SK-N-SH (cell line): ENCODE data around the gene MRPL12. TPM values are rescaled to one million over a fixed set of nuclear protein-coding genes. Genes with fewer than 3 reads are reported as not detected.

Experiments
- CTCF ChIA-PET: fragments of 300-600, 350-600 bp; formaldehyde crosslinking; extraction: SDS; loops from one replicate; lab custom pipeline; 2021; lab: Yijun Ruan, JAX
- POLR2A ChIA-PET: fragments of 350-600 bp; sonication (Branson Sonifier 250); formaldehyde crosslinking; extraction: SDS; loops from one replicate; lab custom pipeline; 2020; ENCODE audit warnings: antibody characterized with exemption, inconsistent platforms; lab: Yijun Ruan, JAX
- DNase-seq: peaks from one replicate; pipeline ENCODE4 v3.0.0; 2012
- H2AFZ ChIP-seq: fragments of 200-600 bp; sonication (generic); 2 replicates; pipeline ENCODE4 v1.8.1; 2016; ENCODE audit warnings: antibody characterized with exemption, mild to moderate bottlenecking, low read depth
- H3F3A ChIP-seq: fragments of 200-600 bp; sonication (generic); replicated peaks from 2 replicates; pipeline ENCODE3; 2016; ENCODE audit warnings: antibody characterized with exemption, mild to moderate bottlenecking; ENCODE audit not compliant: insufficient read depth
- H3K27ac ChIP-seq, 2 experiments: fragments of 200-500 bp in 1 of 2; fragments of 200-600 bp in 1 of 2; sonication (Bioruptor generic) in 1 of 2; sonication (generic), shearing (Covaris generic) in 1 of 2; 2 replicates each; pipeline versions ENCODE4 v1.5.1 to v1.6.1; 2014 to 2016; ENCODE audit warnings: low read depth in 2 of 2, inconsistent platforms in 1 of 2, low read length in 1 of 2, mild to moderate bottlenecking in 1 of 2, mixed read lengths in 1 of 2
- H3K27me3 ChIP-seq: fragments of 200-600 bp; sonication (generic), shearing (Covaris generic); 2 replicates; pipeline ENCODE4 v1.6.1; 2016; ENCODE audit warnings: mixed run types; ENCODE audit not compliant: insufficient read depth
- H3K36me3 ChIP-seq, 2 experiments: fragments of 200-500 bp in 1 of 2; fragments of 200-600 bp in 1 of 2; sonication (Bioruptor generic) in 1 of 2; sonication (generic) in 1 of 2; replicated peaks in 1 of 2; 2 replicates each; pipeline versions ENCODE3 to v1.5.1; 2014 to 2016; ENCODE audit warnings: low read length in 1 of 2, mild to moderate bottlenecking in 1 of 2; ENCODE audit not compliant: insufficient read depth in 2 of 2, control insufficient read depth in 1 of 2
- H3K4me1 ChIP-seq, 2 experiments: fragments of 200-500 bp in 1 of 2; fragments of 200-600 bp in 1 of 2; sonication (Bioruptor generic) in 1 of 2; sonication (generic), shearing (Covaris generic) in 1 of 2; 2 replicates each; pipeline versions ENCODE4 v1.5.1 to v1.6.1; 2014 to 2016; ENCODE audit warnings: low read depth in 1 of 2, low read length in 1 of 2, mixed run types in 1 of 2; ENCODE audit not compliant: insufficient read depth in 2 of 2, control insufficient read depth in 1 of 2
- H3K4me2 ChIP-seq: fragments of 200-600 bp; sonication (generic), shearing (Covaris generic); 2 replicates; pipeline ENCODE4 v1.6.1; 2017; ENCODE audit warnings: mixed run types
- H3K4me3 ChIP-seq, 2 experiments: fragments of 200-500 bp in 1 of 2; fragments of 200-600 bp in 1 of 2; sonication (Bioruptor generic) in 1 of 2; sonication (generic), shearing (Covaris generic) in 1 of 2; 2 replicates each; pipeline versions ENCODE4 v1.5.1 to v1.8.1; 2014 to 2016; ENCODE audit warnings: low read depth in 2 of 2, inconsistent platforms in 1 of 2, low read length in 1 of 2, mild to moderate bottlenecking in 1 of 2, mixed read lengths in 1 of 2, moderate library complexity in 1 of 2
- H3K79me2 ChIP-seq: fragments of 200-600 bp; sonication (generic); 2 replicates; pipeline ENCODE4 v1.8.1; 2017; ENCODE audit warnings: mild to moderate bottlenecking; ENCODE audit not compliant: insufficient read depth
- H3K9ac ChIP-seq: fragments of 200-600 bp; sonication (generic); 2 replicates; pipeline ENCODE4 v1.6.1; 2017; ENCODE audit warnings: mixed run types
- H3K9me2 ChIP-seq: fragments of 200-600 bp; sonication (generic); 2 replicates; pipeline ENCODE4 v1.6.1; 2017; ENCODE audit warnings: mixed run types
- H3K9me3 ChIP-seq: fragments of 200-600 bp; sonication (generic); 2 replicates; pipeline ENCODE4 v1.6.1; 2017; ENCODE audit warnings: mixed run types, mild to moderate bottlenecking, moderate library complexity
- H4K20me1 ChIP-seq: fragments of 200-600 bp; sonication (generic); 2 replicates; pipeline ENCODE4 v1.6.1; 2017; ENCODE audit warnings: mild to moderate bottlenecking, mixed run types; ENCODE audit not compliant: insufficient read depth
- ELF1 ChIP-seq: IDR thresholded peaks from 2 replicates; pipeline ENCODE4 v1.4.0; 2012
- EP300 ChIP-seq, 2 experiments: IDR thresholded peaks; 2 replicates each; pipeline versions ENCODE4 v1.4.0 to v1.6.1; 2012; ENCODE audit warnings: borderline replicate concordance in 1 of 2, low read depth in 1 of 2, low read length in 1 of 2
- EZH2phosphoT487 ChIP-seq: fragments of 200-600 bp; sonication (generic); IDR thresholded peaks from 2 replicates; pipeline ENCODE4 v1.6.1; 2017; ENCODE audit warnings: low read depth, mixed run types, mild to moderate bottlenecking, antibody characterized with exemption, moderate library complexity, borderline replicate concordance
- FOSL2 ChIP-seq: IDR thresholded peaks from 2 replicates; pipeline ENCODE4 v1.4.0; 2012; ENCODE audit warnings: low read depth, mild to moderate bottlenecking, moderate library complexity, borderline replicate concordance
- FOXM1 ChIP-seq: IDR thresholded peaks from 2 replicates; pipeline ENCODE4 v1.4.0; 2012; ENCODE audit warnings: low read depth, mild to moderate bottlenecking
- JUND ChIP-seq: IDR thresholded peaks from 2 replicates; pipeline ENCODE4 v1.4.0; 2012
- NFIC ChIP-seq: IDR thresholded peaks from 2 replicates; pipeline ENCODE4 v1.4.0; 2012; ENCODE audit warnings: borderline replicate concordance
- NRF1 ChIP-seq: IDR thresholded peaks from 2 replicates; pipeline ENCODE4 v1.6.1; 2012; ENCODE audit warnings: low read depth, mild to moderate bottlenecking, low read length
- RXRA ChIP-seq: IDR thresholded peaks from 2 replicates; pipeline ENCODE4 v1.4.0; 2012; ENCODE audit warnings: low read depth, mild to moderate bottlenecking, borderline replicate concordance
- SMC3 ChIP-seq: IDR thresholded peaks from 2 replicates; pipeline ENCODE4 v1.6.1; 2012; ENCODE audit warnings: low read depth, low read length, improper control_type of control experiment
- TAF1 ChIP-seq: IDR thresholded peaks from 2 replicates; pipeline ENCODE4 v1.6.1; 2012; ENCODE audit warnings: low read depth, mild to moderate bottlenecking, low read length, moderate library complexity, borderline replicate concordance
- ZBTB33 ChIP-seq: IDR thresholded peaks from 2 replicates; pipeline ENCODE4 v1.4.0; 2012; ENCODE audit warnings: low read depth, borderline replicate concordance
- WGBS: methylation state at CpG from one replicate; pipeline ENCODE4 v1.1.6; 2017; ENCODE audit warnings: low lambda C conversion rate; 5-methylcytosine and 5-hydroxymethylcytosine counted together
- polyA plus RNA-seq, 3 experiments: library from polyadenylated mRNA; depleted of rRNA; stranded (reverse); fragments of >200 nt; gene quantifications; 2 replicates each; pipeline ENCODE4 v1.2.3, GENCODE V29; 2012
- TF ChIP-seq, protein P1 (sequence below): fragments of 200-600 bp; sonication (generic); IDR thresholded peaks from 2 replicates; pipeline ENCODE4 v1.6.1; 2017; ENCODE audit warnings: antibody characterized with exemption, mild to moderate bottlenecking, moderate library complexity
- TF ChIP-seq, protein P2 (sequence below): fragments of 150-350 bp; IDR thresholded peaks from 2 replicates; pipeline ENCODE4 v1.6.1; 2017; ENCODE audit warnings: antibody characterized with exemption, low read length, low read depth, borderline replicate concordance

The MRPL12 gene
- polyA plus RNA-seq, 1 of the 3 experiments (the other 2 are of a cell fraction), result 322 TPM

GRCh38 chr17:81662002-81662401, 41.2 kb upstream of the MRPL12 start:
- H2AFZ ChIP-seq, result no peak overlapping the region
- no peak overlapping the region for H3K9ac ChIP-seq
- no peak for DNase-seq
- H3K79me2 ChIP-seq, result peaks cover 27% of the 10 kb centered on the region; the same call in 1 of the 2 replicates
- H3K27ac ChIP-seq, result no peak overlapping the region
- H3K27me3 ChIP-seq, result no peaks in the 10 kb centered on the region
- CTCF ChIA-PET, result interaction anchor here (2.0 kb wide), 1 partner anchor 14 kb away, joined by 7 read pairs; no protein-coding TSS in a partner anchor
- H3K9me3 ChIP-seq, result no peaks in the 10 kb centered on the region
- peaks cover 10% of the 10 kb centered on the region for H3F3A ChIP-seq
- H4K20me1 ChIP-seq, result no peaks in the 10 kb centered on the region
- POLR2A ChIA-PET, result no interaction called here
- peaks cover 7 to 11% of the 10 kb centered on the region in 2 experiments; a peak in 3 of 4 replicates for H3K4me1 ChIP-seq
- TF ChIP-seq, protein P1, sequence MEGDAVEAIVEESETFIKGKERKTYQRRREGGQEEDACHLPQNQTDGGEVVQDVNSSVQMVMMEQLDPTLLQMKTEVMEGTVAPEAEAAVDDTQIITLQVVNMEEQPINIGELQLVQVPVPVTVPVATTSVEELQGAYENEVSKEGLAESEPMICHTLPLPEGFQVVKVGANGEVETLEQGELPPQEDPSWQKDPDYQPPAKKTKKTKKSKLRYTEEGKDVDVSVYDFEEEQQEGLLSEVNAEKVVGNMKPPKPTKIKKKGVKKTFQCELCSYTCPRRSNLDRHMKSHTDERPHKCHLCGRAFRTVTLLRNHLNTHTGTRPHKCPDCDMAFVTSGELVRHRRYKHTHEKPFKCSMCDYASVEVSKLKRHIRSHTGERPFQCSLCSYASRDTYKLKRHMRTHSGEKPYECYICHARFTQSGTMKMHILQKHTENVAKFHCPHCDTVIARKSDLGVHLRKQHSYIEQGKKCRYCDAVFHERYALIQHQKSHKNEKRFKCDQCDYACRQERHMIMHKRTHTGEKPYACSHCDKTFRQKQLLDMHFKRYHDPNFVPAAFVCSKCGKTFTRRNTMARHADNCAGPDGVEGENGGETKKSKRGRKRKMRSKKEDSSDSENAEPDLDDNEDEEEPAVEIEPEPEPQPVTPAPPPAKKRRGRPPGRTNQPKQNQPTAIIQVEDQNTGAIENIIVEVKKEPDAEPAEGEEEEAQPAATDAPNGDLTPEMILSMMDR, result no peak
- TF ChIP-seq FOXM1, result no peak
- no peak for TF ChIP-seq NRF1
- no peak for TF ChIP-seq ELF1
- TF ChIP-seq TAF1, result no peak
- TF ChIP-seq, protein P2, sequence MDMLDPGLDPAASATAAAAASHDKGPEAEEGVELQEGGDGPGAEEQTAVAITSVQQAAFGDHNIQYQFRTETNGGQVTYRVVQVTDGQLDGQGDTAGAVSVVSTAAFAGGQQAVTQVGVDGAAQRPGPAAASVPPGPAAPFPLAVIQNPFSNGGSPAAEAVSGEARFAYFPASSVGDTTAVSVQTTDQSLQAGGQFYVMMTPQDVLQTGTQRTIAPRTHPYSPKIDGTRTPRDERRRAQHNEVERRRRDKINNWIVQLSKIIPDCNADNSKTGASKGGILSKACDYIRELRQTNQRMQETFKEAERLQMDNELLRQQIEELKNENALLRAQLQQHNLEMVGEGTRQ, result no peak
- no peak for TF ChIP-seq SMC3
- TF ChIP-seq NFIC, result no peak
- TF ChIP-seq EP300 (IDR thresholded peaks at IDR 0.05; ENCODE audit: borderline replicate concordance in 1 of 2, low read depth in 1 of 2, low read length in 1 of 2), result no peak
- no peak for TF ChIP-seq RXRA
- no peak for TF ChIP-seq ZBTB33
- no peak for TF ChIP-seq FOSL2
- no peak for TF ChIP-seq EZH2phosphoT487
- no peak for TF ChIP-seq JUND
- 96% methylated on average over 4 of the region's 4 CpGs for WGBS
- H3K9me2 ChIP-seq, result no peaks in the 10 kb centered on the region
- no peak overlapping the region for H3K4me2 ChIP-seq
- H3K36me3 ChIP-seq, result peaks cover 5 to 8% of the 10 kb centered on the region in 2 experiments
- no peak overlapping the region for H3K4me3 ChIP-seq
